GM12892 (cell line): ENCODE data around the gene PPP2R5C.

Experiments
- POLR2A ChIP-seq: IDR thresholded peaks from 2 replicates; pipeline ENCODE4 v1.6.1; 2011; ENCODE audit warnings: low read depth, low read length, control low read depth
- POLR2AphosphoS5 ChIP-seq: IDR thresholded peaks from 2 replicates; pipeline ENCODE4 v1.6.1; 2011; ENCODE audit warnings: low read depth, low read length, control low read depth
- TAF1 ChIP-seq: IDR thresholded peaks from 2 replicates; pipeline ENCODE4 v1.6.1; 2011; ENCODE audit warnings: low read depth, mild to moderate bottlenecking, control low read depth, low read length, borderline replicate concordance

DNA sequence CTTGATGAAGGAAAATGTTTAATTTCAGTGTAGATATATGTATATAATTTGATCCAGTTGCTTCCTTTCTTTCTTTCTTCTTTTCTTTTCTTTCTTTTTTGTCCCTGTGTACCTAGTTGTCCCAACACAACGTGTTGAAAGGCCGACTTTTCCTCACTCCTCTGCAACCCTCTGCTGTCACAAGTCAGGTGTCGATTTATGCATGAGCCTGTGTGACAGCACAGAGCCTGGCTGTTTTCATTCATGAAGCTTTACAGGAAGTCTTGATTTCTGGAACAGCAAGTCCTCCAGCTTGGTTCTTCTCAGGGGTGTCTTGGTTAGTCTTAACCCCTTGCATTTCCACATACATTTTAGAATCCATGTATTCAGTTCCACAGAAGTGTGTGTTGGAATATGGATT is 88.1 kb downstream of the PPP2R5C start:
- TF ChIP-seq POLR2A (no peak), POLR2AphosphoS5 (no peak), TAF1 (no peak)
